Type B pancreatic cell (in vitro differentiated cells): Measurements from ENCODE around the gene ZNF22. TPM values are rescaled to one million over a fixed set of nuclear protein-coding genes. Genes with fewer than 3 reads are reported as not detected.

ENCODE experiments used
- DNase-seq: peaks from one replicate; pipeline ENCODE4 v3.0.0; 2021; ENCODE audit warnings: mixed read lengths; ENCODE audit not compliant: unreplicated experiment; ENCODE audit errors: extremely low spot score
- H3K27ac Mint-ChIP-seq: 2 replicates; pipeline ENCODE4 v1.8.0; 2021; ENCODE audit warnings: mild to moderate bottlenecking, mixed read lengths
- H3K27me3 Mint-ChIP-seq: 2 replicates; pipeline ENCODE4 v1.8.0; 2021; ENCODE audit warnings: mixed read lengths
- H3K36me3 Mint-ChIP-seq: 2 replicates; pipeline ENCODE4 v1.8.0; 2021; ENCODE audit warnings: mixed read lengths
- H3K4me1 Mint-ChIP-seq: one replicate; pipeline ENCODE4 v1.8.0; 2021; ENCODE audit warnings: mixed read lengths; ENCODE audit not compliant: unreplicated experiment
- H3K4me3 Mint-ChIP-seq: 2 replicates; pipeline ENCODE4 v1.8.0; 2021; ENCODE audit warnings: mild to moderate bottlenecking, mixed read lengths
- H3K9me3 Mint-ChIP-seq: 2 replicates; pipeline ENCODE4 v1.8.0; 2021; ENCODE audit warnings: mixed read lengths
- CTCF ChIP-seq: fragments of 200-600 bp; sonication (generic); conservative IDR thresholded peaks from 2 replicates; pipeline ENCODE4 v1.5.0; 2021; ENCODE audit warnings: antibody characterized with exemption, mild to moderate bottlenecking
- long read RNA-seq: library from polyadenylated mRNA; unstranded; transcript quantifications from one replicate; pipeline ENCODE4 v2.0.0, GENCODE V29; 2020
- total RNA-seq: library from RNA; stranded (reverse); gene quantifications from 2 replicates; pipeline ENCODE4 v1.2.1, GENCODE V29; 2021; ENCODE audit warnings: low replicate concordance

Gene ZNF22
- 23.5 and 39.0 TPM in 2 replicates for total RNA-seq
- long read RNA-seq, transcript ZNF22-201 (2 exons, 2,551 nt), result major isoform, 99 of 106 reads
- long read RNA-seq, partial matches to known transcripts, result 7 of 106 reads
- long read RNA-seq, other reads (novel, unspliced or antisense), result 0 of 106 reads

- Mint-ChIP-seq H3K4me3 (peak within 1 kb of the TSS; percentile 94), H3K36me3 (peaks cover 39% of the 10 kb centered on the region), H3K27me3 (no peaks in the 10 kb centered on the region), H3K27ac (peak within 1 kb of the TSS; percentile 97), H3K9me3 (peaks cover 3% of the 10 kb centered on the region), H3K4me1 (peaks cover 12% of the 10 kb centered on the region)
- peak; percentile 86 for DNase-seq
- no peak for TF ChIP-seq CTCF
Measured at GRCh38 chr10:45000752-45001380, at the start of gene ZNF22. TSS of gene ZNF22 (plus strand) at chr10:45000923. CDS start at chr10:45003369, 2,446 bp downstream.

GRCh38 chr10:44951576-44952226 is 49.0 kb upstream of the ZNF22 start:
- H3K4me1 Mint-ChIP-seq, result peaks cover 26% of the 10 kb centered on the region
- DNase-seq, result no peak
- no peaks in the 10 kb centered on the region for H3K9me3 Mint-ChIP-seq
- H3K27ac Mint-ChIP-seq, result no peak overlapping the region
- H3K36me3 Mint-ChIP-seq, result peaks cover 6% of the 10 kb centered on the region
- TF ChIP-seq CTCF, result no peak
- H3K27me3 Mint-ChIP-seq, result no peaks in the 10 kb centered on the region
- no peak overlapping the region for H3K4me3 Mint-ChIP-seq

GRCh38 chr10:44952779-44953231 is 47.9 kb upstream of the ZNF22 start:
- peak; percentile 22 for DNase-seq
- TF ChIP-seq CTCF, result no peak
- peaks cover 9% of the 10 kb centered on the region for H3K36me3 Mint-ChIP-seq
- no peaks in the 10 kb centered on the region for H3K27me3 Mint-ChIP-seq
- H3K4me1 Mint-ChIP-seq, result peaks cover 29% of the 10 kb centered on the region
- H3K27ac Mint-ChIP-seq, result no peak overlapping the region
- no peaks in the 10 kb centered on the region for H3K9me3 Mint-ChIP-seq
- peak overlapping the region; percentile 39 for H3K4me3 Mint-ChIP-seq

GRCh38 chr10:44954042-44954441 is 46.7 kb upstream of the ZNF22 start:
- Mint-ChIP-seq H3K9me3 (no peaks in the 10 kb centered on the region), H3K27ac (no peak overlapping the region), H3K4me1 (peaks cover 40% of the 10 kb centered on the region), H3K27me3 (no peaks in the 10 kb centered on the region), H3K36me3 (peaks cover 9% of the 10 kb centered on the region), H3K4me3 (no peak overlapping the region)
- DNase-seq, result no peak
- TF ChIP-seq CTCF, result no peak

GRCh38 chr10:44954962-44955361 is 45.8 kb upstream of the ZNF22 start:
- Mint-ChIP-seq H3K27me3 (no peaks in the 10 kb centered on the region), H3K27ac (no peak overlapping the region), H3K9me3 (no peaks in the 10 kb centered on the region), H3K4me1 (peaks cover 33% of the 10 kb centered on the region), H3K36me3 (peaks cover 9% of the 10 kb centered on the region), H3K4me3 (no peak overlapping the region)
- DNase-seq, result no peak
- no peak for TF ChIP-seq CTCF
